Heart left ventricle (tissue), 16 donors: ENCODE data around the gene IL1B. TPM values are rescaled to one million over a fixed set of nuclear protein-coding genes. Genes with fewer than 3 reads are reported as not detected.

Experiments used
- ATAC-seq, 4 donors: fragments of 200-7000 bp; cut with Tn5 transposase; one replicate each; pipeline ENCODE4 v1.9.1; 2020 to 2022; ENCODE audit warnings: moderate library complexity in 4 of 4, mild to moderate bottlenecking in 3 of 4, moderate number of reproducible peaks in 1 of 4
- DNase-seq, 5 donors: peaks; one replicate each; pipeline ENCODE4 v3.0.0-alpha.2; 2020
- H3K27ac ChIP-seq, 12 donors: fragments of 200-600 bp; sonication (generic) in 4 of 12; one replicate each; pipeline versions ENCODE4 v1.5.0 to v1.8.0; 2016 to 2022; ENCODE audit warnings: mild to moderate bottlenecking in 2 of 12
- H3K27me3 ChIP-seq, 9 donors: fragments of 200-600 bp; sonication (generic) in 2 of 9; one replicate each; pipeline versions ENCODE4 v1.5.1 to v1.8.0; 2016 to 2022; ENCODE audit warnings: mild to moderate bottlenecking in 3 of 9
- H3K36me3 ChIP-seq, 9 donors: fragments of 200-600 bp; sonication (generic) in 2 of 9; one replicate each; pipeline versions ENCODE4 v1.5.0 to v1.8.0; 2018 to 2022; ENCODE audit warnings: mild to moderate bottlenecking in 2 of 9
- H3K4me1 ChIP-seq, 12 donors: fragments of 200-600 bp; sonication (generic) in 4 of 12; one replicate each; pipeline versions ENCODE4 v1.5.0 to v1.8.0; 2016 to 2022; ENCODE audit warnings: mild to moderate bottlenecking in 3 of 12
- H3K4me3 ChIP-seq, 12 donors: fragments of 200-600 bp; sonication (generic) in 4 of 12; one replicate each; pipeline versions ENCODE4 v1.5.0 to v1.8.0; 2017 to 2022; ENCODE audit warnings: mild to moderate bottlenecking in 9 of 12, moderate library complexity in 4 of 12
- H3K9me3 ChIP-seq, 12 donors: fragments of 200-600 bp; sonication (generic) in 4 of 12; one replicate each; pipeline versions ENCODE4 v1.5.0 to v1.8.0; 2016 to 2022; ENCODE audit warnings: mild to moderate bottlenecking in 1 of 12
- POLR2A ChIP-seq, 2 donors: fragments of 450-650 bp; IDR thresholded peaks; one replicate each; pipeline ENCODE4 v1.6.1; 2017; ENCODE audit warnings: antibody characterized with exemption in 2 of 2, mild to moderate bottlenecking in 2 of 2, moderate library complexity in 2 of 2
- WGBS, 4 donors: extraction: QIAGEN DNeasy Blood & Tissue Kit in 2 of 4; methylation state at CpG; one replicate each; pipeline versions ENCODE4 v1.1.5 to v1.1.7; 2013 to 2018; 5-methylcytosine and 5-hydroxymethylcytosine counted together
- intact Hi-C, 10 donors: fragments of 100-400 bp; cut with DNase I; formaldehyde crosslinking; loops; one replicate each; pipeline versions ENCODE4 v1.11.1 to v1.14.2; 2022
- polyA plus RNA-seq, 2 donors: library from polyadenylated mRNA; stranded (reverse); fragments of 200-250 nt; gene quantifications; one replicate each; pipeline ENCODE4 v1.2.3, GENCODE V29; 2013
- total RNA-seq, 9 donors: library from RNA; depleted of rRNA in 2 of 9; stranded (reverse); fragments of >200 nt in 2 of 9; fragmentation: NEBNext Ultra II Directional in 3 of 9; extraction: Animal tissue kit (Norgen Biotek cat#: 25700) in 3 of 9; gene quantifications; one replicate each; pipeline versions ENCODE4 v1.1.0 to v1.2.4, GENCODE V29; 2016 to 2023
- TF ChIP-seq, protein P1 (sequence below), 12 donors: fragments of 200-600 bp; sonication (generic) in 4 of 12; IDR thresholded peaks; one replicate each; pipeline versions ENCODE4 v1.5.0 to v1.8.0; 2018 to 2022; ENCODE audit warnings: antibody characterized with exemption in 12 of 12, mild to moderate bottlenecking in 5 of 12
- donor health status: ischemic (EF 13 %, LVEDD 7.1; RV severe dilation, severe dysfunction).
- donor health status: healthy with polysubstance abuse.
- donor health status: DM: no; HTN: yes; CAD: no.
- donor health status: DM: no; HTN: no; CAD: no.
- donor health status: ischemic (EF 25% LVEDD 6.9; RV normal size, moderate dysfunction).
- donor health status: ischemic (EF 25% LVEDD 5.7; RV mildly dilated, moderate dysfunction).
- donor health status: healthy.
- donor health status: DM: yes; HTN: yes; CAD: no.
- donor health status: ischemic (EF 35%, LVEDD 5.7; RV mildly dilated, moderate dysfunction).
- donor health status: nonischemic (EF 11% LVEDD 7.7; RV severe dilation, severe dysfunction).
- donor health status: DM: yes; HTN: yes; CAD: no.
- donor health status: PGD.
- donor health status: ischemic (EF 29% LVEDD 5.4; RV normal size, mild dysfunction).
- donor health status: nonischemic (EF 23%, LVEDD 6.1; RV moderate dilation, normal function).

Gene IL1B
- total and polyA plus RNA-seq, 11 donors = 0.27 to 12.3 (median 1.1) TPM; not detected in 4

DNA sequence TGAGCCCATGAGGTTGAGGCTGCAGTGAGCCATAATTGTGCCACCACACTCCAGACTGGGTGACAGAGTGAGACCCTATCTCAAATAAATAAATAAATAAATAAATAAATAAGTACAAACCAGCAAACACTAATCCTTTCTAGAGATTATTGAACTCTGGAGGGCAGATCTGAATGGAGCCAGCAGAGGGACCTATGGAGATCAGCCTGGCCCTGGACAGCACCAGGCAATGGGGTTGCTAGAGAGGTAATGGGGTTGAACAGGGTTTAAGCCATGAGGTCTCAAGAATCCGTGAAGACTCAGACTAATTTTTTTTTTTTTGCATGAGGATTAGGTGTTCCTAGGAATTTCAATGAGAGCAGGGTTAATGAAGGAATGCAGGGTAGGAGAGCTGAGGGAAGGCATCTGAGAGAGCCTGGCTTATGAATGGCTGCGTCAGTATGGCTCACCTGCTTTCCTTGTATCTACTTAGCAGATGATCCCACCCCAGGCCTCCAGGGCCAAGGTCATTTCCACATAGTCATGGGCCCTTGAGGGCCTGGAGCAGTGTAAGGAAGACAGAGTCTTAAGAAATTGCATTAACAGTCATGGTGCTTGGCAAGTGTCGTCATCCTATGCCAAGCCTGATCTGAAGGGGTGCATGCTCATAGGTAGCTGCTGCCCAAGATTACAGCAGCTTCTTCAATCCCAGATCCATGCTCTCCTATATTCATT lies 39.8 kb upstream of the IL1B start:
- no peak for TF ChIP-seq POLR2A (IDR thresholded peaks at IDR 0.05)
- no peak for ATAC-seq
- WGBS, 4 donors = 85 to 96% (median 94%) methylated on average over 3 of the region's 3 CpGs
- H3K27me3 ChIP-seq = peaks cover 0 to 12% (median 0%) of the 10 kb centered on the region in 9 donors
- H3K36me3 ChIP-seq = no peaks in the 10 kb centered on the region
- H3K27ac ChIP-seq = no peak overlapping the region
- H3K9me3 ChIP-seq = no peaks in the 10 kb centered on the region
- no peak overlapping the region for H3K4me3 ChIP-seq
- peaks cover 0 to 17% (median 0%) of the 10 kb centered on the region in 12 donors for H3K4me1 ChIP-seq
- intact Hi-C loops = no loop called here
- no peak for DNase-seq

- Histone ChIP-seq H3K36me3 (no peaks in the 10 kb centered on the region), H3K27me3 (peaks cover 0 to 19% (median 0%) of the 10 kb centered on the region in 9 donors), H3K4me3 (no peak overlapping the region), H3K9me3 (no peaks in the 10 kb centered on the region), H3K27ac (no peak overlapping the region), H3K4me1 (peaks cover 0 to 20% (median 1%) of the 10 kb centered on the region in 12 donors)
- no peak for TF ChIP-seq POLR2A (IDR thresholded peaks at IDR 0.05)
- TF ChIP-seq, protein P1, sequence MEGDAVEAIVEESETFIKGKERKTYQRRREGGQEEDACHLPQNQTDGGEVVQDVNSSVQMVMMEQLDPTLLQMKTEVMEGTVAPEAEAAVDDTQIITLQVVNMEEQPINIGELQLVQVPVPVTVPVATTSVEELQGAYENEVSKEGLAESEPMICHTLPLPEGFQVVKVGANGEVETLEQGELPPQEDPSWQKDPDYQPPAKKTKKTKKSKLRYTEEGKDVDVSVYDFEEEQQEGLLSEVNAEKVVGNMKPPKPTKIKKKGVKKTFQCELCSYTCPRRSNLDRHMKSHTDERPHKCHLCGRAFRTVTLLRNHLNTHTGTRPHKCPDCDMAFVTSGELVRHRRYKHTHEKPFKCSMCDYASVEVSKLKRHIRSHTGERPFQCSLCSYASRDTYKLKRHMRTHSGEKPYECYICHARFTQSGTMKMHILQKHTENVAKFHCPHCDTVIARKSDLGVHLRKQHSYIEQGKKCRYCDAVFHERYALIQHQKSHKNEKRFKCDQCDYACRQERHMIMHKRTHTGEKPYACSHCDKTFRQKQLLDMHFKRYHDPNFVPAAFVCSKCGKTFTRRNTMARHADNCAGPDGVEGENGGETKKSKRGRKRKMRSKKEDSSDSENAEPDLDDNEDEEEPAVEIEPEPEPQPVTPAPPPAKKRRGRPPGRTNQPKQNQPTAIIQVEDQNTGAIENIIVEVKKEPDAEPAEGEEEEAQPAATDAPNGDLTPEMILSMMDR (IDR thresholded peaks at IDR 0.05) = no peak
- intact Hi-C loops = loop anchor here in 1 of 10 donors (5.0 kb wide), 1 partner anchor 109 kb away; the partner anchor contains the start of gene CKAP2L
- 72 to 78% (median 73%) methylated on average over 9 of the region's 9 CpGs for WGBS, 4 donors
- DNase-seq = no peak
- no peak for ATAC-seq
Measured at GRCh38 chr2:112870841-112871835, 34.6 kb upstream of the IL1B start.

GRCh38 chr2:112869258-112869842 lies 32.8 kb upstream of the IL1B start:
- peaks cover 0 to 20% (median 1%) of the 10 kb centered on the region in 12 donors for H3K4me1 ChIP-seq
- peak; percentile 77 to 94 (median 84) for ATAC-seq
- no peak overlapping the region for H3K4me3 ChIP-seq
- 33 to 45% (median 37%) methylated on average over 6 to 7 of the region's 7 CpGs for WGBS, 4 donors
- TF ChIP-seq, protein P1 (IDR thresholded peaks at IDR 0.05) = no peak
- no peak for TF ChIP-seq POLR2A (IDR thresholded peaks at IDR 0.05)
- peaks cover 0 to 14% (median 0%) of the 10 kb centered on the region in 9 donors for H3K27me3 ChIP-seq
- no peaks in the 10 kb centered on the region for H3K9me3 ChIP-seq
- peak; percentile 66 to 86 (median 80) for DNase-seq
- intact Hi-C loops = loop anchor here in 2 of 10 donors (5.0 kb wide), 1 partner anchor 57 kb away; no protein-coding TSS in a partner anchor
- no peak overlapping the region for H3K27ac ChIP-seq
- no peaks in the 10 kb centered on the region for H3K36me3 ChIP-seq
